ENCODE results near the gene LRIG3. TPM values are rescaled to one million over a fixed set of nuclear protein-coding genes. Genes with fewer than 3 reads are reported as not detected.
"Not testable (repeated sequence)": the region's sequence is repeated elsewhere in the genome, so short reads cannot be mapped to it uniquely, and the experiment has no call there.

LRIG3 gene
- total RNA-seq, 2 donors from 2014 or later, result 25.2 to 31.7 TPM

DNA sequence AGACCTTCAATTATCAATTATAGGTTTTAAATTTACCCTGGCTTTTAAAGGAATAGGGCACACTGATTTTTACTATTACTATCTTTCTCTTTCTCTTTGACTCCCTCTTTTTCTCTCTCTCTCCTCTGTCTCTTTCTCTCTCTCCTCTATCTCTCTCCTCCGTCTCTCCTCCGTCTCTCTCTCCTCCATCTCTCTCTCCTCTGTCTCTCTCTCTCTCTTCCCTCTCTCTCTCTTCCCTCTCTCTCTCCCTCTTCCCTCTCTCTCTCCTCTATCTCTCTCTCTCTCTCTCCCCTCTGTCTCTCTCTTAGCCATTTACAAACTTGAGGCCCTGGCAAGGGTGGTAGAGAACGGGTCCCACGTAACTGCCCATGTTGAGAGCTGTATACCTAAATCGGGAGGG, 62.3 kb downstream of the LRIG3 start:
- WGBS, result 95% methylated on average over 5 of the region's 5 CpGs
- no peaks in the 10 kb centered on the region for H3K9me3 ChIP-seq
- intact Hi-C loops (cut with DNase I), result no loop called here
- H3K4me1 ChIP-seq (replicated peaks), result no peaks in the 10 kb centered on the region
- no peaks in the 10 kb centered on the region for H3K36me3 ChIP-seq
- H3K27me3 ChIP-seq (replicated peaks; ENCODE audit: insufficient read depth), result no peaks in the 10 kb centered on the region
- DNase-seq (ENCODE audit: low spot score), result no peak
- no peak overlapping the region for H3K27ac ChIP-seq
- no peak overlapping the region for H3K4me3 ChIP-seq
- no peak for TF ChIP-seq POLR2AphosphoS5 (IDR thresholded peaks at IDR 0.05)
- no peak for TF ChIP-seq POLR2A (IDR thresholded peaks at IDR 0.05)
- TF ChIP-seq, protein P1, sequence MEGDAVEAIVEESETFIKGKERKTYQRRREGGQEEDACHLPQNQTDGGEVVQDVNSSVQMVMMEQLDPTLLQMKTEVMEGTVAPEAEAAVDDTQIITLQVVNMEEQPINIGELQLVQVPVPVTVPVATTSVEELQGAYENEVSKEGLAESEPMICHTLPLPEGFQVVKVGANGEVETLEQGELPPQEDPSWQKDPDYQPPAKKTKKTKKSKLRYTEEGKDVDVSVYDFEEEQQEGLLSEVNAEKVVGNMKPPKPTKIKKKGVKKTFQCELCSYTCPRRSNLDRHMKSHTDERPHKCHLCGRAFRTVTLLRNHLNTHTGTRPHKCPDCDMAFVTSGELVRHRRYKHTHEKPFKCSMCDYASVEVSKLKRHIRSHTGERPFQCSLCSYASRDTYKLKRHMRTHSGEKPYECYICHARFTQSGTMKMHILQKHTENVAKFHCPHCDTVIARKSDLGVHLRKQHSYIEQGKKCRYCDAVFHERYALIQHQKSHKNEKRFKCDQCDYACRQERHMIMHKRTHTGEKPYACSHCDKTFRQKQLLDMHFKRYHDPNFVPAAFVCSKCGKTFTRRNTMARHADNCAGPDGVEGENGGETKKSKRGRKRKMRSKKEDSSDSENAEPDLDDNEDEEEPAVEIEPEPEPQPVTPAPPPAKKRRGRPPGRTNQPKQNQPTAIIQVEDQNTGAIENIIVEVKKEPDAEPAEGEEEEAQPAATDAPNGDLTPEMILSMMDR (IDR thresholded peaks at IDR 0.05), result no peak

GRCh38 chr12:58857206-58857605, 63.1 kb downstream of the LRIG3 start:
- H3K36me3 ChIP-seq; DNase-seq (ENCODE audit: low spot score); H3K27me3 ChIP-seq (replicated peaks; ENCODE audit: insufficient read depth); H3K4me1 ChIP-seq (replicated peaks); H3K4me3 ChIP-seq; intact Hi-C loops (cut with DNase I); H3K9me3 ChIP-seq; H3K27ac ChIP-seq: not testable (repeated sequence)
- WGBS, result 43% methylated on average over 1 of the region's 1 CpG

GRCh38 chr12:58855630-58856029, 64.7 kb downstream of the LRIG3 start:
- WGBS, result 68% methylated on average over 5 of the region's 5 CpGs
- TF ChIP-seq POLR2AphosphoS5 (IDR thresholded peaks at IDR 0.05), result peak; percentile 18

DNA sequence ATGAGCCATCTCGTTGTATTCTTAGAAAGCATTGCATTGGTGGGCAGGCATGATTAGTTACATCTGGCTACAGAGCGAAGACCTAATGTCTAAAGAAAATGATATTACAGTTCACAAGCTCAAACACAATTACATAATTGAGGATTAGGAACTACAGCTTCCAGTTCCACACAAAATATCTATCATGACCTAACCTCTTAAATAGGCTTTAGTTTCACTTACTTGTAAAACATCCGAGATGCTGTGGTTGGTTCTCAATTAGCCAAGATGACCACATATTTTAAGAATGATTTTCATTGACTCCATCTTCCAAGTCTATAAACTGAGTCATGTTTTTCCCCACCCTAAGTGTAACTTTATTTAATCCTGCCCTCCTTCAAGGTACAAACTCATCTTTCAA, 69.5 kb downstream of the LRIG3 start:
- WGBS, result 76% methylated on average over 3 of the region's 3 CpGs
- TF ChIP-seq, protein P1 (IDR thresholded peaks at IDR 0.05), result no peak
- TF ChIP-seq POLR2A (IDR thresholded peaks at IDR 0.05), result no peak
- no peak for TF ChIP-seq POLR2AphosphoS5 (IDR thresholded peaks at IDR 0.05)
- no peak for DNase-seq (ENCODE audit: low spot score)
- Histone ChIP-seq H3K27me3 (replicated peaks; ENCODE audit: insufficient read depth) (no peaks in the 10 kb centered on the region), H3K9me3 (no peaks in the 10 kb centered on the region), H3K4me1 (replicated peaks) (no peaks in the 10 kb centered on the region), H3K36me3 (no peaks in the 10 kb centered on the region), H3K27ac (no peak overlapping the region), H3K4me3 (no peak overlapping the region)
- intact Hi-C loops (cut with DNase I), result no loop called here

More at GRCh38 chr12:58855630-58856029, 64.7 kb downstream of the LRIG3 start:
- H3K9me3 ChIP-seq; H3K27me3 ChIP-seq (replicated peaks; ENCODE audit: insufficient read depth); intact Hi-C loops (cut with DNase I); H3K4me3 ChIP-seq; DNase-seq (ENCODE audit: low spot score); H3K27ac ChIP-seq; H3K4me1 ChIP-seq (replicated peaks); H3K36me3 ChIP-seq: not testable (repeated sequence)

GRCh38 chr12:58847901-58848600, 72.3 kb downstream of the LRIG3 start:
- TF ChIP-seq, protein P1 (IDR thresholded peaks at IDR 0.05), result no peak
- TF ChIP-seq POLR2A (IDR thresholded peaks at IDR 0.05) (no peak), POLR2AphosphoS5 (IDR thresholded peaks at IDR 0.05) (no peak)
- no peaks in the 10 kb centered on the region for H3K27me3 ChIP-seq (replicated peaks; ENCODE audit: insufficient read depth)
- 42% methylated on average over 5 of the region's 5 CpGs for WGBS

DNA sequence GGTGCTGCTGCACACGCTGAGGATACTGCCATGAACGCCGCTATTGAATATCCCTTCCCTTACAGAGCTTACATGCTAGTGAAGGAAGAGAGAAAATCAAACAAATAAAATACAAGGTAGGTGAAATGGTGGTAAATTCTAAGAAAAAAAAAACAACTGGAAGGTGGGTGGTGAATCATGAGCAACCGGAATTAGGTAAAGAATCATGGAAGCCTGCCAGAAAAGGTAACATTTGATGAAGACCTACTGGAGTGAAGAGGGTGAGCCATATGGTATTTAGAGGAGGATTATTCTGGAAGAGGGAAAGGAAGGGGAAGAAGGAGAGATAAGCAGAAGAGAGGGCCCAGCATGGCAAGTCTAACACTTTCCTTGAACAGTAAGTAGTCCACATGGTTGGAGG, 76.1 kb downstream of the LRIG3 start:
- Histone ChIP-seq H3K4me3 (no peak overlapping the region), H3K36me3 (no peaks in the 10 kb centered on the region), H3K27me3 (replicated peaks; ENCODE audit: insufficient read depth) (no peaks in the 10 kb centered on the region), H3K9me3 (no peaks in the 10 kb centered on the region), H3K4me1 (replicated peaks) (no peaks in the 10 kb centered on the region), H3K27ac (no peak overlapping the region)
- TF ChIP-seq POLR2A (IDR thresholded peaks at IDR 0.05), result no peak
- TF ChIP-seq, protein P1 (IDR thresholded peaks at IDR 0.05), result no peak
- TF ChIP-seq POLR2AphosphoS5 (IDR thresholded peaks at IDR 0.05), result no peak
- intact Hi-C loops (cut with DNase I), result no loop called here
- DNase-seq (ENCODE audit: low spot score), result no peak
- WGBS, result 92% methylated on average over 4 of the region's 4 CpGs

More at GRCh38 chr12:58847901-58848600, 72.3 kb downstream of the LRIG3 start:
- H3K9me3 ChIP-seq, result no peaks in the 10 kb centered on the region
- no peaks in the 10 kb centered on the region for H3K36me3 ChIP-seq
- no peaks in the 10 kb centered on the region for H3K4me1 ChIP-seq (replicated peaks)
- no peak overlapping the region for H3K4me3 ChIP-seq
- intact Hi-C loops (cut with DNase I), result no loop called here
- H3K27ac ChIP-seq, result no peak overlapping the region
- no peak for DNase-seq (ENCODE audit: low spot score)

Data from prostate gland (tissue), 2 donors.